ENCODE results near the gene NFATC2.

GRCh38 chr20:51503376-51503775, 39.1 kb downstream of the NFATC2 start:
- TF ChIP-seq POLR2A (IDR thresholded peaks at IDR 0.05; ENCODE audit: borderline replicate concordance, extremely low read depth, insufficient read depth, insufficient read length) (no peak), CTCF (IDR thresholded peaks at IDR 0.05 in 2 of 3, conservative IDR thresholded peaks at IDR 0.05 in 1 of 3; ENCODE audit: borderline replicate concordance in 1 of 3, insufficient read depth in 1 of 3, low read depth in 2 of 3, low read length in 2 of 3) (no peak), RAD21 (IDR thresholded peaks at IDR 0.05; ENCODE audit: low read depth) (no peak), CEBPB (IDR thresholded peaks at IDR 0.05; ENCODE audit: low read depth) (no peak), MAX (IDR thresholded peaks at IDR 0.05) (no peak), SIN3A (IDR thresholded peaks at IDR 0.05; ENCODE audit: low read depth) (no peak)

All from HCT116 (cell line).